RWPE2 (cell line): ENCODE data around the gene C1orf50.
"Not testable (repeated sequence)": the region's sequence is repeated elsewhere in the genome, so short reads cannot be mapped to it uniquely, and the experiment has no call there.

Source experiments
- ATAC-seq: fragments of 200-7000 bp; cut with Tn5 transposase; 3 replicates; pipeline ENCODE4 v1.9.1; 2021; ENCODE audit warnings: low read depth
- DNase-seq: peaks from one replicate; pipeline ENCODE4 v3.0.0-alpha.2; 2020; ENCODE audit warnings: low spot score
- H3K27ac ChIP-seq: fragments of 450-650 bp; 2 replicates; pipeline ENCODE4 v1.5.1; 2017; ENCODE audit warnings: mild to moderate bottlenecking; ENCODE audit not compliant: poor library complexity, severe bottlenecking
- H3K27me3 ChIP-seq: fragments of 250-450 bp; sonication (Bioruptor Pico); 2 replicates; pipeline ENCODE4 v1.5.1; 2021; ENCODE audit warnings: mild to moderate bottlenecking, moderate library complexity; ENCODE audit not compliant: insufficient read depth, poor library complexity, severe bottlenecking
- H3K36me3 ChIP-seq: fragments of 250-450 bp; sonication (Bioruptor Pico); 2 replicates; pipeline ENCODE4 v1.5.1; 2020; ENCODE audit warnings: low read depth, mild to moderate bottlenecking, moderate library complexity
- H3K4me1 ChIP-seq: fragments of 250-450 bp; sonication (Bioruptor Pico); 2 replicates; pipeline ENCODE4 v1.5.1; 2021; ENCODE audit warnings: mild to moderate bottlenecking, moderate library complexity; ENCODE audit not compliant: insufficient read depth, poor library complexity, severe bottlenecking
- H3K4me3 ChIP-seq: fragments of 250-450 bp; sonication (Bioruptor Pico); 2 replicates; pipeline ENCODE4 v1.5.1; 2021; ENCODE audit warnings: mild to moderate bottlenecking, moderate library complexity; ENCODE audit not compliant: severe bottlenecking
- H3K9me3 ChIP-seq: fragments of 250-450 bp; sonication (Bioruptor Pico); 2 replicates; pipeline ENCODE4 v1.5.1; 2021; ENCODE audit warnings: mild to moderate bottlenecking, moderate library complexity; ENCODE audit not compliant: severe bottlenecking
- CTCF ChIP-seq: fragments of 450-650 bp; IDR thresholded peaks from one replicate; pipeline ENCODE4 v1.5.1; 2017; ENCODE audit warnings: mild to moderate bottlenecking, moderate library complexity; ENCODE audit not compliant: poor library complexity, severe bottlenecking

Gene C1orf50

GRCh38 chr1:42766741-42767509, at the start of gene C1orf50, which contains the start of gene P3H1:
Gene C1orf50 (plus strand): TSS chr1:42767249. CDS start chr1:42767312, 63 bp downstream.
Gene P3H1 (minus strand): TSS chr1:42767028. CDS start chr1:42766971, 57 bp downstream.
- H3K4me1 ChIP-seq = peaks cover 4% of the 10 kb centered on the region
- peak within 1 kb of the TSS; percentile 83 for H3K4me3 ChIP-seq
- ATAC-seq = peak; percentile 92
- H3K27ac ChIP-seq = peak within 1 kb of the TSS; percentile 37
- no peaks in the 10 kb centered on the region for H3K27me3 ChIP-seq
- no peaks in the 10 kb centered on the region for H3K9me3 ChIP-seq
- peak; percentile 99 for DNase-seq
- peaks cover 7% of the 10 kb centered on the region for H3K36me3 ChIP-seq
- TF ChIP-seq CTCF = no peak

- ATAC-seq = no peak
- TF ChIP-seq CTCF = no peak
- H3K4me1 ChIP-seq = no peaks in the 10 kb centered on the region
Measured at GRCh38 chr1:42720868-42721267, 46.2 kb upstream of the C1orf50 start.

GRCh38 chr1:42721926-42722325, 45.1 kb upstream of the C1orf50 start:
- H3K4me3 ChIP-seq = no peak overlapping the region
- no peaks in the 10 kb centered on the region for H3K4me1 ChIP-seq
- TF ChIP-seq CTCF = no peak
- H3K9me3 ChIP-seq = no peaks in the 10 kb centered on the region
- H3K27me3 ChIP-seq = no peaks in the 10 kb centered on the region
- ATAC-seq = no peak
- no peaks in the 10 kb centered on the region for H3K36me3 ChIP-seq
- DNase-seq = no peak
- H3K27ac ChIP-seq = no peak overlapping the region

More at GRCh38 chr1:42720868-42721267, 46.2 kb upstream of the C1orf50 start:
- H3K4me3 ChIP-seq = no peak overlapping the region
- H3K27ac ChIP-seq = no peak overlapping the region
- no peak for DNase-seq
- no peaks in the 10 kb centered on the region for H3K27me3 ChIP-seq
- no peaks in the 10 kb centered on the region for H3K36me3 ChIP-seq
- H3K9me3 ChIP-seq = no peaks in the 10 kb centered on the region

- ATAC-seq, H3K9me3 ChIP-seq, H3K36me3 ChIP-seq, H3K27me3 ChIP-seq, H3K27ac ChIP-seq, DNase-seq, H3K4me1 ChIP-seq, H3K4me3 ChIP-seq: not testable (repeated sequence)
Measured at GRCh38 chr1:42722403-42722802, 44.6 kb upstream of the C1orf50 start.

- H3K4me3 ChIP-seq = no peak overlapping the region
- H3K27me3 ChIP-seq = no peaks in the 10 kb centered on the region
- no peak overlapping the region for H3K27ac ChIP-seq
- ATAC-seq (no peak), DNase-seq (no peak)
- H3K36me3 ChIP-seq = no peaks in the 10 kb centered on the region
- no peaks in the 10 kb centered on the region for H3K4me1 ChIP-seq
- no peak for TF ChIP-seq CTCF
- H3K9me3 ChIP-seq = no peaks in the 10 kb centered on the region
Measured at GRCh38 chr1:42723511-42723910, 43.5 kb upstream of the C1orf50 start.

- not testable (repeated sequence) for H3K36me3 ChIP-seq, ATAC-seq, H3K4me1 ChIP-seq, H3K27me3 ChIP-seq, H3K4me3 ChIP-seq, H3K27ac ChIP-seq, H3K9me3 ChIP-seq, DNase-seq
Measured at GRCh38 chr1:42725820-42726219, 41.2 kb upstream of the C1orf50 start.
